Hippocampal formation (tissue), 2 donors: ENCODE results near the gene CFAP61.
"Not testable (repeated sequence)": the region's sequence is repeated elsewhere in the genome, so short reads cannot be mapped to it uniquely, and the experiment has no call there.

Experiments
- DNase-seq, 2 donors: peaks; one replicate each; lab custom pipeline; 2025; lab: John Stamatoyannopoulos, UW

Gene CFAP61

DNA sequence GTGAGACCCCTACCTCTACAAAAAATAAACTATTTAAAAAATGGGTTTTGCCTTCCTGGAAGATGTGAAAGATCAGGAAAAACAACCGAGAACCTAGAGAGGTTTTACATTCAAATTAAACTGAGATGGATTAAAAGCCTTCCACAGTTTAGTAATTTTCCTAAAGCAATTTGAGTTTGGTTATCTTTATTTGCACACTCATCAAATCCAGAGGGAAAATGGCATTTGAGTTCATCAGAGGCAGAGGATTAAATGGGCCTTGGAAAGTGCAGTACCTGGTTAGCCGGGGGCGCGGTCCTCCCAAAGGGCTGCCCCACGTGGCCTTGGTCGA lies 158.6 kb downstream of the CFAP61 start:
- DNase-seq: no peak

DNA sequence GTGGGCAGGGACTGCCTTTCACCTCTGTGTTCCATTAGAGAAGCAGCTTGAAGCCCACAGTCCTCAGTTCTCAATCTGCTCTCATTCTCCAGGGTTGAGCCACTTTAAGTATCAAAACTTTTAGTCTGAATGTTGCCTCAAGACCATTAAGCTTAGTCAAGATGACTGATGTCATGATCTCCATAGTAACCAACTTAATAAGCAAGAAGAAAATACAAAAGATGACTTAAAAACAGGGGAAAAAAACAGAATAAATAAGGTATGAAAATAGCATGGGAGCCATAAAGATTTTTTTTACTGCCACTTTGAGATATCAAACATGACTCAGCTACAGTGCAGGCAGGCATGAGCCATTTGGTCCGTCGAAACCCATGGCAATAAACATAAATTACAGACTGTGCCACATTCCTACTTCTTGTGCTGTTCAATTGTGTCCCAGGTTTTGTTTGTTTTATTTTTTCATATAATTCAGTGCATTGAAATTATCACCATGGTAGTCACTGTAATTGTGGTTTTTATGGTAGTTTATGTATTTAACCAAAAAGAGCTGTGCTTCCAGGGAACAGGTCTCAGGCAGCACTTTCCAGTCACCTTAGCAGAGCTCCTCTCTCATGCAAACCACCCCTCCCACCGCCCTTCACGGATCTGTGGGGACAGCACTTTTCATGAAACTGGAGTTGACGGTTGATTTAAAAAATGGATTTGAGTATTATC lies 159.1 kb downstream of the CFAP61 start:
- DNase-seq: no peak

DNA sequence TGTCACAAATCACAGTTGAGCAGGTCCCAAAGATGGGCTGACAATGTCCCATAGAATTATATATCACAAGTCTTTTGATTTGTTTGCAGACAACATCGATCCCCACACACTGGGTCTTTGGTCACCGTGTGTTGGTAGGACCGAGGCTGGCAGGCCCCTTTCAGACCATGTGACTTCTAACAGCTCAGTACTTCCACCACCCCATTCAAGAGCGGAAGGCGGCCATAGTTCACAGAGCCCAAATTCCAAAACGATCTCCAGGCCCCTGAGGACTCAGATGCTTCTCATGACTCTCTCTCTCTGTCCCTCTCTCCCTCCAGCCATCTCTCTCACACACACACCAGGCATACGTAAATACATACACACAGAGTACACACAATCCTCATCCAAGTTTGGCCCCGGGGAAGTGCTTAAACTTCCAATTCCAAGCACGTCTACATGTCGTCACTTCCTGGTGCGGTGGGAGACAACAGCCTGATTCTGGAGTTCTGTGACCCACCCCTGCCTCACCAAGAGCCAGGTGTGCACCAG lies 159.7 kb downstream of the CFAP61 start:
- DNase-seq: no peak

DNA sequence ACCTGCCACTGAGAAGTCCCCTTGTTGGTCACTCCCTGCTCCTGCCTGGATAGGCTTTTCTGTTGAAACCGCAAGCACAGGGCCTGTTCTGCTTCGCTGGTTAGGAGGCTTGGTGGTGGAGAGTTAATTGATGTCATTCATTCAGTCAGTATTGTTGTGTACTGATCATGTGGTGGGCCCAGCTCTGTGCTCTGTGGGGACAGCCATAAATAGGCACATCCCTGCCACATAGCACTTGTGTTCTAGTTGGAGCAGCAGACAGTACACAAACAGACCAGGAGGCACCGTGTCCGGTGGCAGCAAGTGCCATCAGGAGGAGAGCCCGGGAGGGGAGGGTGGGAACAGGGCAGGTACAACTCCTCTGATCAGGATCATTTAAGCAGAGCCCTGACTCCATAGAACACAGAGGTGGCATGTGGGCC lies 160.4 kb downstream of the CFAP61 start:
- no peak for DNase-seq

DNA sequence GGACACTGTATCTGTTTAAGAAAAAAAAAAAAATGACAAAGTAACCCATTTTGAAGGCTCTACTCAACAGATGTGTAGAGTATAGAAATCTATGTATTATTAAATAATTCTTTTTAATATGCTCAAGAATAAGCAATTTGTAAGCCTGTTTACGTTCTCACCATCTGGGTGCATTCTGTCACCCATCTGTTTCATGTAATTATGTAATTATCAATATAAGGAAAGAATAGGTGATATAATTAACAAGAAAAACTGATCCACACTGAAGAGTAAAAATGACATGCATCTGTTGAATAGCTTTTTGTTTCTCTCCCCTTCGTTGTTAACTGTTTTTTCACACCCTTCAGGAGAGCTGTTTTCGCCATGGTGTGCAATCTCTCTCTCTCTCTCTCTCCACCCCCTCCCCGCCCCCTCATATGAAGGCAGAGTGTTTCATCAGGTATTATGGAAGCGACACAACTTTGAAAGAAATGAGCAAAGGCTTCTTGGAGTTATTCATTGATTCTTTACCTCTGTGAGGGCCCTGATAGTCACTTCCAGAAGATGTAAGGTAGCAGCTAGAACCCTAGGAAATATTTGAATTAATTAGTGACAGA lies 161.3 kb downstream of the CFAP61 start:
- no peak for DNase-seq

DNA sequence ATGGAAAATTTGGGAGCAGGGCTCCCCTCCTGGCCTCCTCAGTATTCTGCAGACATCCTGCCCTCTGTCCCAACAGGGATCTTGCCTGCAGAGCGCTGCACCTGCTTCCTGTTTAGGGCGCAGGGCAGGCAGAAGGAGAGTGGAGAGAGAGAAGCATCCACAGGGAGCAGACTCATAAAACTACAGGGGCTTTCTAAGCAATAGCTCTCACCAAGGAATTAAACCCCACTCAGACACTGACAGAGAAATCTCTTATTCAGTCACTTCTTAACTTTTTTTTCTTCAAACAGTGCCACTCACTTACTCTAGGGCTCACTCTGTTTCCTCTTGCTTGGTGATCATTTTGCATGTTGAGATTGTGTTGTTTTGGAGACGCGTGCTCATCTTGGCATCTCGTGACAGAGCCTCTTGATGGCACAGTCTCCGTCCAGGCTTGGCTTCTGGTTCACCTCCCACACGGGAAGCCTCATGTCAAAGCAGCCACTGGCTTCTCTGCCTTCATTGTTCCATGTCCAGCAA lies 162.5 kb downstream of the CFAP61 start:
- no peak for DNase-seq

DNA sequence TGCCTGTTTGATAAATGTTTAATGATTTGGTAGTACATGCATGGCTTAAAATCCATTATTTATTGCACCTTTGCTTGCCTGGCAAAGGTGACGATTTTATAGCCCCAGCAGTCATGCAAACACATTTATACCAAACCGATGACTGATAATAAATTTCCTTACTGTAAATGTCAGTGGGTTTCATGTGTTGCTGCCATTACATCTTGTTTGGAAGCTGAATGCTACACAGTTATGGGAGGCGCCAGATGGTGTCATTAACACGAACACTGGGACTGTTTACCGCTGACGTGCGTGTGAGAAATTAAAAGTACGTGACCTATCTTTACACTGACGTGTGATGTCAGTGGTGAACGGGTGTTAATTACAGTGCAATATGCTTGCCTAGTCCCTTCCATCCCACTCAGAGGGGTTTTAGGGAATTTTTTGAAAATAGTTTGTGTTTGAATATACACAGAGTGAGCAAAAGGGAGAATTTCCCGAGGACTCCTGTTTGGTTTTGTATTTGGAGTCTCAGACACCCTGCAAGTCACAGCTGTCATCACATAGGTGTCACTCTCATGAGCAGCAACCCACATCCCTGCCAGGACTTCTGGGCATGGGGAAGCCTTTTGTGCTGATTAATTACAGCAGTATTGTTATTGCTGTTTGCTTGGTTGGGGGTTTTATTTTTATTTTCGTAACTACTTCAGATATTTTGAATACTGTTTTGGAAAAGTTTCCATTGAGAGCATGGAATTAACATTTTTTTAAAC lies 163.8 kb downstream of the CFAP61 start:
- DNase-seq: no peak

DNA sequence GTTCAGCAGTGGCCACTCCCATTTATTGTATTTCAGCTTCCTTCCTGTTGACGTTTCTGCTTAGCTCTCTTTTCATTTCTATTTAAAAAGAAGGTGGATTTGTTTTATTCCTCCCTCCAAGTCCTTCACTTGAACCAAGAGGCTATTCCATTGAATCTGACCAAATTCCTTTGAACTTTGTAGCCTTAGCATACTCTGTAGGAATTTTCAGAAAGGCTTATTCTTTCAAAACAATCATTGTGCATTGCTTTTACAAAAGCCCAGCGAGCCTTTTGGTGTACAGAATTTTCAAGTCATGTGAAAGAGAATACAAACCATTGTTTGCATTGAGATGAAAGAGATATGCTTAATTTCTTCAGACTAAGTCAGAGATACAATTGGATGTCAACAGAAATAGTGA lies 164.6 kb downstream of the CFAP61 start:
- DNase-seq: no peak

DNA sequence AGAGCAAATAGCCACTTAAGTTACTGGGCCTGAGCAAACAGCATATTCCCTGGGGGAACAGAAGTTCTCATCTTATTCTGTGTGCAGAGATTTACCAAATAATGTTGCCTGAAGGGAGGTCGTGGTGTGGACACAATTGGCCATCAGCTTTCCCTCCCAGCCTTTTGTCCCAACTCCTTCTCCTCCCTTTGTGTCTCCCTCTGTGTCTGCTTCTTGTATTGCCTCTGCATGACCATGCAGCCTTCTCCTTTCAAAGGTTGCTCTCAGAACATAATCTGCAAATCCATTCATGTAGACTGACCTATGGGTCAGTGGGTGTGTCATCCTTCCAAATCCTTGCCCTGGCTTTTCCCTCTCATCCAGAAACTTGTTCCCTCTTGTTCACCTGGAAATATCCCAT lies 165.3 kb downstream of the CFAP61 start:
- no peak for DNase-seq

DNA sequence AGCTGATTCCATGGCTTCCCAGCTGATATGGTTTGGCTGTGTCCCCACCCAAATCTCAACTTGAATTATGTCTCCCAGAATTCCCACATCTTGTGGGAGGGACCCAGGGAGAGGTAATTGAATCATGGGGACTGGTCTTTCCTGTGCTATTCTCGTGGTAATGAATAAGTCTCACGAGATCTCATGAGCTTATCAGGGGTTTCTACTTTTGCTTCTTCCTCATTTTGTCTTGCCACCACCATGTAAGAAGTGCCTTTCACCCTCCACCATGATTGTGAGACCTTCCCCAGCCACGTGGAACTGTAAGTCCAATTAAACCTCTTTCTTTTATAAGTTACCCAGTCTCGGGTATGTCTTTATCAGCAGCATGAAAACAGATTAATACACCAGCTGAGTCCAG lies 165.8 kb downstream of the CFAP61 start:
- DNase-seq: not testable (repeated sequence)

DNA sequence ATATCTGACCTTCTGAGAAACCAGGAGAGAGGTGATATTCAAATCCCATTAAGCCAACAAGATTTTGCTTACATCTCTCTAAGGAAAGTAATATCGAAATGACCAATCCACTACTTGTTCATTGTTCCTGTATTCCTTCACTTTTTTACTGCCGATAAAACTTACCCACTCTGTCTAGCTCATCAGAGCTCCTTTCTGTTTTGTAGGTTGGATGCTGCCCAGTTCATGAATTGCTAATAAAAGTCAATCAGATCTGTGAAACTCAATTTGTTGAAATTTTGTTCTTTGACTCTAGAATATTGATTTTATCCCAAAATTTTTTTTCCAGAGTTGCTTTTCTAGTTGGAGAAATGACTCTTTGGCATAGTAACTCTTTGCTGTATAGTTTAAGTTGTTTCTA lies 166.7 kb downstream of the CFAP61 start:
- no peak for DNase-seq

DNA sequence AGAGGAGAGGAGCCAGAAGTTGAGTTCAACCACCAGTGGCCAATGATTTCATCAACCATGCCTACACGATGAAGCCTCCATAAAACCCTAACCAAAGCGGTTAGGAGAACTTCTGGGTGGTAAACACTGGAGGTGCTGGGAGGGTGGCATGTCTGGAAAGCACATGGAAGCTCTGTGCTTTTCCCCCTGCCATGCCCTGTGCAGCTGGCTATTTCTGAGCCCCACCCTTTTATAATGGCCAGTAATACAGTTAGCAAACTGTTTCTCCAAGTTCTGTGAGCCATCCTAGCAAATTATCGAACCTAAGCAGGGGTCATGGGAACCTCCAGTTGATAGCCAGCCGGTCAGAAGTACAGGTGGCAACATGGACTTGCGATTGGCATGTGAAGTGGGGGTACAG lies 167.8 kb downstream of the CFAP61 start:
- DNase-seq: no peak

DNA sequence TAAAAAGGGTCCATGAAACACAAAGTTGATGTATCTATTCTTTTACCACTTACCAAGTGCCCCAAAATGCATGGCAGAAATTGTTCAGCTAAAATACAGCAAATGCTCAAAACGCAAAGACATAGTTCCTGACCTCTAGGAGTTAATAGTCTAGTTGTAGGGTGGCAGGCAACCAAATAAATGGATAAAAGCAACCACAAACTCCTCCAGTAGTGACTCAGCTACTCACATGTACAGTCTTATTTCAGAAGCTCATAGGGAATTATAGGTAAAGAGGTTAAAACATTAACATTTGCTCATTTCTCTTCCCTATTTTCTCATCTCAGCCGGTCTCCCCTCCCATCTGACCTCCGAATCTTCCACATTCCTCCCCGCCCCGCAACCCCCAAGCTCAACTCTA lies 171.6 kb downstream of the CFAP61 start:
- DNase-seq: no peak

DNA sequence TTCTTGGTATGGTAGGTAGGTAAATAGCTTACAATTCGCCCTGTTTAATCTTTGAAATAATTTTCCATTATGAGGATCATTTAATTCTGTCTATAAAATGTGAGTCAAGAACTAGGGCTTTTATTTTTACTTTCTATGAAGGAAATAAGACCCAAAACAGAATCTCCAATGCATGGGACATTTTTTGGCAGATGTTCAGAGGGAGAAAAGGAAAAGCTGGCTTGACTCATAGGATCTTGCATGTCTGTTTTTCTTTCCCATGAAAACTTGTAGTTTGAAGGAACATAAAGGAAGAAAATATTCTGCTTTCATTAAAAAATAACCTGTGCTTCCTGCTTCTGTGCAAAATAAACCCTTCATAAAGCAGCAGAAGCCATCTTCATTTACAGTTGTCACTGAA lies 172.5 kb downstream of the CFAP61 start:
- no peak for DNase-seq

DNA sequence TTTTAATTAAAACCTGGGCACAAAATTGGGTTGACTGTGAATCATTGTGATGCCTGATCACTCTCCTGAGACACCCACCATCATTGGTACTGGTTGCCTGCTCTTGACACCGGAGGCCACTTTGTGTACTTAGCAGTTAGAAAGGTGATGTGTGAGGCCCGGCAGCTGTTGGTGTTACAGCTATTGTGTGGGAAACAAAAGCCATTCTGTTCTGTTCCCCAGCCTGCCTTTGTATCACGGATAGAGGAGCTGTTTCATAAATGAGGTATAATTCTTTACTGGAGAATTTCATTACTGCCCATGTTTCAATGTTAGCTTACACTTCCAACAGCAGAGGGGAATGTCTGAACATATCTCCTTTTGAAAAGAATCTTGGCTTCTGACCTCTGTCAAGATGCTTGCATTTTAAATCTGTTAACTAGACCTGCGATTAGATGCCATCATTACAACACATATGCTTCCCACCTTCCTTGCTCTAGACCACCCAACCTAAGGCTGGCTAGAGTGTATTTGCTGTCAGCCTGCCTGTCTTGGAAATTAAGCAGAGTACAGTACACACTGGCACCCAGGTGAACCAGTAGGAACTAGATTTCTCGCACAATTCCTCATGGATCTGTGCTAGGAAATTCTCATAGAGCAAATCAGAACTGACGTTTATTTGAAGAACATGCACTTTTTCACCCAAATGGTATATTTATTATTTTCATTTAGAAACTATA lies 173.2 kb downstream of the CFAP61 start:
- DNase-seq: no peak

DNA sequence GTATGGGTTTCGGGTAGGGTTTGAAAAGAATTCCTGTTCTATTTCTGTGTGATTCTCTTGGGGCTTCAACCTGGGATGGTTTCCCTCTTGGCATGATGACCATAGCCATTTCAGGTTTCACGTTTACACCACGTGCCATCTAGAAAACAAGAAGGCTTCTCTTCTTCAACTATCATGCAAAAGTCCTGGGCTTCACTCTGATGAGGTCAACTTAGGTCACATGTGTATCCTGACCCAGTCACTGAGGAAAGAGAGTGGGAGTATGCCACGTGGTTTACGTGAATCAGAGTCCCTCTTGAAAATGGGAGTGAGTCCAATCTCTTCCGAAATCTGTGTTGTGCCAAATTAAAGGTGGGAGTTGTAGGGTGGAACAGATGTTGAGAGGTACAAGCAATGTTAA lies 174.2 kb downstream of the CFAP61 start:
- no peak for DNase-seq

DNA sequence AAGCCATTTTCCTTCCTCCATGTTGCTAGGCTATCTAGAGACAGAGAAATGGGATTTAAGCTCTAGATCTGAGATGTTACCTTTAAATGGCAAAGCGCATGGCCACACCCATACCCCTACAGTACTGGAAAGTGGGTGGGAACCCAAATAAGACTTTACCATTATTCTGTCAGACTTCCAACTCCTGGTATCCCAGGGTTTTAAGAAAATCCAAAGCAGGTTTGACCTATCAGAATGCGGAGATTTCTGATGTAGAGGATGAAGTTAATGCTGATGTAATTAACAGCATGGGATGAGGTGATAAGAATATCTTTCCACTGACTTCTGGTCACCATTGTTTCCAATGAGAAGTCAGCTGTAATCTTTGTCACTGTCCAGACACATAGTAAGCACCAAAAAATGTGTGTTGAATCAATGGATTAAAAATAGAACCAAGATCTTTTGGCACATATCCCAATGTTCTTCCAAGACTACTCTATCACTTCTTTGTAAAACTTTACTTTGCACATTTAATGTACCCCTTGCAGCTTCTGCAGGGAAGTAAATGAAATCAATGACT lies 174.8 kb downstream of the CFAP61 start:
- DNase-seq: no peak

DNA sequence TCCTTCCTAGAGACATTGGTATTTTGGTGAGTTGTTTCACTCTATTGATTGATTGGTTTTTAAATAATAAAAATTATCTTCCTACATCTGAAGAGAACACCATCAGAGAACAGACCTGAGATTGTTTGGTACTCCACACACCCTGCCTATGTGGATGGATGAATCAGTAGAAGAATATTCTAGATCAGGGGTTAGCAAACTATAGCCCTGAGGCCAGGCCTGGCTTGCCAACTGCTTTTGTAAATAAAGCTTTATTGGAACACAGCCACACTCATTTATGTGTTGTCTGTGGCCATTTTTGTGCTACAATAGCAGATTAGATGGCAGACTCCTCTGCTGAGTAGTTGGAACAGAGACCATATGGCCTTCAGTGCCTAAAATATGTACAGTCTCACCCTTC lies 176.0 kb downstream of the CFAP61 start:
- DNase-seq: no peak

DNA sequence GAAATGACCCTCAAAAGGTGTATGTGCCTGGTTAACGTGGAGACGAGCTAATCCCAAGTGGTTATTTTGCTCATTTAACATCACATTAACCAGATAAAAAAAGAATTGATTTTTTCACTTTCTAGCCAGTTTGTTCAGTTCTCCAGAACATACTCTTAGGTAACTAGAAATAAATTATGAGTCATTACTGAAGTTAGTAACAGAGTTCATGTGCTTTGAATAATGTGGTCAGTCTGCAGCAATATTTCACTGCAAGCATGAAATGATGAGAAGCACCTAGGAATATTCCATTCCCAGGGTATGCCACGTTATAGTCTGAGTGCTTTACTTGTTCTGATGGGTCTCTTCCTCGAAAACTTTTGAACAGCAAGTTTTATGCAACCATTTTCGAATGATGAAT lies 177.3 kb downstream of the CFAP61 start:
- no peak for DNase-seq

DNA sequence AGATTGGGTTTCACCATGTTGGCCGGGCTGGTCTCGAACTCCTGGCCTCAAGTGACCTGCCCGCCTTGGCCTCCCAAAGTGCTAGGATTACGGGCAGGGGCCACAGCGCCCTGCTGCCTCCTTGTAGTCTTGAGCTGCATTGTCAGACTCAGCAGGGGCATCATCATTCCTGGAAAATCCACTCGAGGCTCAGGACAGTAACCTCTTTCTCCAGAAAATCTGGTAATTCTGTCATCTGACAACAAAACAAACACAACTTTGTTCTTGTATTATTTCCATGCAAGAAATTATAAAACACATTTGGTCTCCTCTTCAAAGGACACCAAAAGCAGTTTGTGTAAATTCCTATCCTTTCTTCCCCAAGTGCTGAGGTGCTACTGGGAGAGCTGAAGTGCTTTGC lies 178.4 kb downstream of the CFAP61 start:
- DNase-seq: no peak

DNA sequence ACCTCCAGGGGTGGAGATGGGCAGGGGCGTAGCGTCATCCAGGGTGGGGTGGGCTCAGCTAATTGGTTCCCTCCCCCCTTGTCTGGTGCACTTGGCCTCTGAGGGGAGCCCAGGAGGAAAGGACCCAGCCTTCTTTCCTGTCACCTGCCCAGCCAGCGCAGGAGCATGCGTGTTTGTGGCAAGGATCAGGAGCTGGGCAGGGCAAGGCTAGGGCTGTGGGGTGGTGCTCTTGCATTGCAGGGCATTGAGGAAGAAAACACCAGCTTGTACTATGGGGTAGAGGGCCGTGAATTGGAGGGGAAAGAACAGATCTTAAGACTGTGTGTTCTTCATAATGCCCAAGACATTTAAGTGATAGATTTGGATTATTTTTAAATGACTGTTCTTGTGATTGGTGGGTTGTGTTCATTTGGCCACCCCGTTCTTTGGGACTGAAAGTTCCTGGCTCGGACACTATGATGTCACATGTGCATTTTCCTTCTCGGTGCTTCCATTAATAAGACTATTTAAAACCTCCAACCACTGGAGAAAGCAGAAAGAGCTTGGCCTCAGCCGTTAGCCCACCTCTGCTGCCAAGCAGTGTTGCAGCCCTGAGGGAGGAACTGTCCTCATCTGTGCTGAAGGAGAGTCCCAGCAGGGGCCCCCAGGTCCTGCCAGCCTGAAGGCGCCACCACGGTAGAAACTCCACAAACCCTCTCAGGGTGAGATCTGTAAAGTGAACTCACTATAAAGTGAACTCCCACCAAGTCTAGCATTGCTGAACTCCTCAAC lies 179.4 kb downstream of the CFAP61 start:
- no peak for DNase-seq
